Gastrocnemius medialis (tissue), 4 donors: Measurements from ENCODE around the gene DTD1.

Experiments used
- POLR2A ChIP-seq, 2 donors: fragments of 450-650 bp; IDR thresholded peaks; one replicate each; pipeline ENCODE4 v1.6.1; 2017; ENCODE audit warnings: antibody characterized with exemption in 2 of 2, mild to moderate bottlenecking in 2 of 2, moderate library complexity in 2 of 2
- TF ChIP-seq, protein P1 (sequence below), 5 experiments: fragments of 450-650 bp in 3 of 5; fragments of 200-600 bp in 2 of 5; sonication (generic) in 2 of 5; IDR thresholded peaks in 4 of 5; conservative IDR thresholded peaks in 1 of 5; 1 replicate in 4 of 5; 2 replicates in 1 of 5; pipeline ENCODE4 v1.5.1; 2016 to 2019; ENCODE audit warnings: antibody characterized with exemption in 5 of 5, mild to moderate bottlenecking in 3 of 5, moderate library complexity in 3 of 5

DNA sequence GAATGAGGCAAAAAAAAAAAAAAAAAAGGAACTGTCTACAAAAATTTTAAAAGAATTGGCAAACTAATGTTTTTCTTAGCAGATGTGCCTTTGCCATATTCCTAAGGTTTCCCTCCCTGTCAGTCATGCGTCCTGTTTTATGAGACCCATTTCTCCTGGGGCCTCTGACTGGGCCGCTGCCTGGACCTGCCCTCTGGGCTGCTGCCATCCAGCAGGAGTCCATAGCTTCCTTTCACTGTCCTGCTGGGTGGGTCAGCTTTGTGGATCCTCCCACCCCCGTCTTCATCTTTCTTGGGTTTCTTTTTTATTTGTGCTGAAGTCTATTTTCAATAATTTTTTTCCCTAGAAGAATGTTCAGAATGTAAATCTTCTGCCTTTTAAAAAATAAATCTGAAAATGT lies 114.9 kb downstream of the DTD1 start:
- TF ChIP-seq, protein P1, sequence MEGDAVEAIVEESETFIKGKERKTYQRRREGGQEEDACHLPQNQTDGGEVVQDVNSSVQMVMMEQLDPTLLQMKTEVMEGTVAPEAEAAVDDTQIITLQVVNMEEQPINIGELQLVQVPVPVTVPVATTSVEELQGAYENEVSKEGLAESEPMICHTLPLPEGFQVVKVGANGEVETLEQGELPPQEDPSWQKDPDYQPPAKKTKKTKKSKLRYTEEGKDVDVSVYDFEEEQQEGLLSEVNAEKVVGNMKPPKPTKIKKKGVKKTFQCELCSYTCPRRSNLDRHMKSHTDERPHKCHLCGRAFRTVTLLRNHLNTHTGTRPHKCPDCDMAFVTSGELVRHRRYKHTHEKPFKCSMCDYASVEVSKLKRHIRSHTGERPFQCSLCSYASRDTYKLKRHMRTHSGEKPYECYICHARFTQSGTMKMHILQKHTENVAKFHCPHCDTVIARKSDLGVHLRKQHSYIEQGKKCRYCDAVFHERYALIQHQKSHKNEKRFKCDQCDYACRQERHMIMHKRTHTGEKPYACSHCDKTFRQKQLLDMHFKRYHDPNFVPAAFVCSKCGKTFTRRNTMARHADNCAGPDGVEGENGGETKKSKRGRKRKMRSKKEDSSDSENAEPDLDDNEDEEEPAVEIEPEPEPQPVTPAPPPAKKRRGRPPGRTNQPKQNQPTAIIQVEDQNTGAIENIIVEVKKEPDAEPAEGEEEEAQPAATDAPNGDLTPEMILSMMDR (IDR thresholded peaks at IDR 0.05 in 4 of 5, conservative IDR thresholded peaks at IDR 0.05 in 1 of 5), result no peak
- TF ChIP-seq POLR2A (IDR thresholded peaks at IDR 0.05), result no peak
